NCI-H146 treated with DMSO at 0.1 percent for 48 hours (cell line): ENCODE measurements around the gene TNFRSF4.
"Not testable (repeated sequence)": the region's sequence is repeated elsewhere in the genome, so short reads cannot be mapped to it uniquely, and the experiment has no call there.

Experiments
- DNase-seq: peaks from one replicate; lab custom pipeline; 2025; ENCODE audit not compliant: unreplicated experiment; lab: John Stamatoyannopoulos, UW

Gene TNFRSF4

DNA sequence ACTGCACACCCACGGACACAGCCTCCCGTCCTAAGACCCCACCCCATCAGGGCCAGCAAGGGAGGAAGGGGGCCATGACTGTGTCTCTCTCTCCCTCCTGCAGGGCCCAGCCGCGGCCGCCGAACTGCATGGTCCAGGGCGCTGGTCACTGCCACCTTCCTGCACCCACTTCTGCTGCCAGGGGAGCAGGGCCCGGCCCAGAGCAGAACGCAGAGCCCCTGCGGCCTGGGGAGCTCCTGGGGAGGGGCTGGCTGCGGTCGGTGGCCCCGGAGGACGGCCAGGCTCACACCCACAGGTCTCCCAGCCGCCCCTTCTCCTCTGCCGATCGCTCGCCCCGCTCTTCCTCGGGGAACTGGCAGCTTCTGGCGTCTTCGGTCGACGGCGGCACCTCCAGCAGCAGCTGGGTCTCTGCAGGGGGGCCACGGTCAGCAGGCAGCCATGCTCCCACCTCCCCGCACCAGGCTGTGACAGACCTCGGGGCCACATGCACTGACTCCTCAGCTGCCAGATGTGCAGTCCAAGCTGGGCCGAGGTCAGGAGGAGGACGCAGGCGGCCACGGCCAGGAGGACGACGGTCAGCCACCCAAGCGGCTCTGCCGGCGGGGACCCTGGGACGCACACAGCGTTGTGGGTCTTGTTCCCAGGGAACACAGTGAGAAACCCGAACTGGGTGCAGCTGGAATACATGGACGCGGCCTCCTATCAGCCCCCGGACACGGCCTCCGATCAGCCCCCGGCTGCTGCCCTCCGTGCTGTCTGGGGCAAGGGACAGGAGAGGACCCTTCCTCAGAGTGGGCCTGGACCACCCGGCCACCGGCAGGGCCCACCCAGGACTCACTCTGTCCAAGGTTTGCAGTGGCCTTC, 10.2 kb downstream of the TNFRSF4 start:
- no peak for DNase-seq

DNA sequence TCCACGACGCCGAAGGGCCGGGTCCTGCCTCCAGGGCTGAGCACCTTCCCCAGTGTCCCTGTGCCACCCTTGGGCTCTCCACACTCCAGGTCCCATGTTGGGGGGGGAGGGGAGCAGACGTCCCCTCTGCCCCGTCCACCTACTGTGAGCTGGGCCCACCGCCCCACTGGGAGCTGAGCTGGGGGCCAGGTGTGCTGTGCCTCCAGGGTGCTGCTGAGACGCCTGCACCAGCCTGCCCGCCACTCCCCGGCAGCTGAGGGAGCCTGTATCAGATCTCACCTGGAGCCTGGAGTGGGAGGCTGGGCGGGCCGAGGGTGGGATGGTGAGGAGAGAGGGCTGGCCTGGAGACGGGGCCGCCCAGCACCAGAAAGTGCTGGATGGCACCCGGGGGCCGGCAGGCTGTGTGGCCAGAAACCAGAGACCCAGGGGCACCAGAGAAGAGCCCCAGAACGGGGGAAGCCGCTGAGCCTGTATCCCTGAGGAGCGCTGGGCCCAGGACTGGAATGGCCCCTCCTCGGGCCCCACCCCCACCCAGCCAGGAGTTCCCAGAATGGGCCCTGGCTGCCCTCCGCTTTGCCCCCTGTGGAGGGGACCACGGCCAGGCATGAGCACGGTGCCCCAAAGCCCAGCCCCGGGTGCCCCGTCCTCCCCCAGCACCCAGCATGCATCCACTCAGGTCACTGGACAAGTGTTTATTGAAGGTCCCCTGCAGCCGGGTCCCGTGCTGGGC, 11.0 kb downstream of the TNFRSF4 start:
- no peak for DNase-seq

DNA sequence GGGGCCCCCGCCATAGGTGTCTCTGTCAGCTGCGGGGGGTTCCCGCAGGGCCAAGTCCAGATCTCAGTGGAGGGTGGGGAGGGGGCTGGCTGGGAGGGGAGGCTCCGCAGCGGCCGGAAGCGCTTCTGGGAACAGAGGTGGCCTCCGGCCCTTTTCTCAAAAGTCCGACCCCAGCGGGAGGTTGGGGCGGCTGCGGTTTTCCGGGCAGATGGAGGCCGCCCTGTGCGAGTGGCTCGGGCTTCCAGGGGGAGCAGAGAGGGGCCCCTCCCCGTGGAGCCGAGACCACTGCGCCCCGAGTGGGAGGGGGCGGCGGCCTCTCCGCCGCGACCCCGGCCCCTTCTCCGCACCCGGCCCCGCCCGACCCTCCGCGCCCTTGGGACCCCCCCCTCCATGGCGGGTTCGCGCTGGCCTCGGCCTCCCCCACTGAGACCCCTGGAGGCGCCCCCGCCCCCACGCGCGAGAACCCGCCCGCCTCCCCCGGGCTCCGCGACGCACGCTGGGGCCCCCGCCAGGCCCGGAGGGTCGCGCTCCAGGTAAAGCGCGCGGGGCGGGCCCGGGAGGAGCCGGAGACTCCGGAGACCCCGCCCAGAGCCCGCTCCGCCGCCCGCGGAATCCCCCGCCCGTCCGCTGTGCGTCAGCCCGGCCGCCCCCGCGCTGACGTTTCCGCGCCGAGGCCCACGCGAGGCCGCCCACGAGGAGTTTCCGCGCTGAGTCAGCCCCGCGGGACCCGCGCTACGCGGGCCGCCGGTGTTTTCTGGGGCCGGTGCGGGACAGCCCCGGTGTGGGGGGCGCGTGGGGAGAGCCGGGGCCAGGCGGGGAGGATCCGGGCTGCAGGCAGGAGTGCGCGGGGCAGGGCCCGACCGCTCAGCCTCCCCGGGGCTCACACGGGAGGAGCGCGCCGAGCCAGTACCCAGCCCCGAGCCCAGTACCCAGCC, 12.8 kb downstream of the TNFRSF4 start:
- no peak for DNase-seq

DNA sequence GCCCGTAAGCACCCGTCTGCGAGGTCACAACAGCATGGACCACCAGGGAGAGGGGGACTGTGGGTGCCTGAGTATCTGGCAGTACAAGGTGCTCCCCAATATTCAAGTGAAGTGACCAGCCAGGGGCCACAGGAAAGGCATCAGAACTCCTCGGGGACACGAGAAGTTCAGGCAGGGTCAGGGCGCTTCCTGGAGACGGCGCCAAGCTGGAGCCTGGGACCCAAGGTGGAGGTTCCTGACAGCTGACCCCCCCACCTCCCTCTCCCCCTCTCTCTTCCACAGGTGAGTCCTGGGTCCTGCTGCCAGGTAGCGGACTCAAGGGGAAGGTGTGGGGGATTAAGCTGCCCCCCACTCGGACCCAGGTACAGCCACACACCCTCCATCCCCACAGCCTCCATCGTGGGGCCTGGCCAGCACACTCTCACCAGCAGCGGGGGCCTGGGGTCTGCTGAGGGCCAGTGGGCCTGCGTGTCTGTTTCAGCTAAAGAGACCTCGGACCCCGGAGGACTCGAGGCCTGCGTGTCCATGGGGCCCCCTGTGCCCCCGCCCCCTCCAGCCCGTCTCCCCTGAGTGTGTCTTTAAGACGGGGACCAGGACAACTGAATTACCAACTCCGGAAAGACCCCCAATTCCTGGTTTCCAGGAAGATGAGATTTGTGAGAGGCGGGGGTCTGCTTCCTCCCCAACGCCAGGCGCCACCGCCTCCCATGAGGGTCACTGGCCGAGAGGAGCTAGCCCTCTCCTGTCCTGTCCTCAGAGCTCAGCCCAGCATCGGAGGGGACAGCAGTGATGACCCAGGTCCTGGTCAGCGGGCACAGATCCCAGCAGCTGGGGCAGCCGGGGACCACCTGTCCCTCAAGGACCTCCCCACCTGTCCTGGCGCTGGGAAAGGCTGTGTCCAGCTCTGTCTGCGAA, 13.7 kb downstream of the TNFRSF4 start:
- DNase-seq, result no peak

DNA sequence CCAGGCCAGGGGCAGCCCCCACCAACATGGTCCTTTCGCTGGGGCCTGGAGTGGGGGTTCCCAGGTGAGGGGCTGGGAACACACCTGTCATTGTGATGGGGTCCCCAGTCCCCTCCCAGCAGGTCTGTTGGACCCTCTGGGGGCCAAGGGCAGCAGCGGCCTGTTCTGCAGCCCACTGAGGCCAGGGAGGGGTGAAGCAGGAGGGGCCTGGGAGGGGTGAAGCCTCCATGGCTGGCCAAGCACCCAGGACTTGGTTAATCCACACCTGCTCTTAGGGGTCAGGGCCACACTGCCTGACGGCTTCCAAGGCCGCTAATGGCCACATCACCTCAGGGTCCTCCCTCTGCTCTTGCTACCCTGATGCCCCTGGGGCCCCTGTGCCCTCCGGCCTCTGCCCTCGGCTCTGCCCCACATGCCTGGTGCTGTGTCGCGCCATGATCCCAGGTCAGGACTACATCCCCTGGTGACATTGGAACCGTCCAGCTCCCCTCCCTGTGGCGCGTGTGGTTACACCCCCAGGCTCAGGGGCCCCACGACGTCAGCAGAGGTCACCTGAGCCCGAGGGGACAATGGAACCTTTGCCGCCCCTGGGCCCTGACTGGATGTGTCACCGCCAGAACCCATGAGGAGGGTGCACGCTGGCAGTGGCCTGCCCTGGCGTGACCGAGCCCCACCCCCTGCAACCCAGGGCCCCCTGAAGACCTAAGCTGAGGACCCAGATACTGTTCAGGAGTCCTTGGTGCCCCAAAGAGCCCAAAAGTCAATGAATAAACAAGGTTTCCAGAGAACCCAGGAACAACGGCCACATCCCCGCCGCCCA, 14.6 kb downstream of the TNFRSF4 start:
- no peak for DNase-seq

DNA sequence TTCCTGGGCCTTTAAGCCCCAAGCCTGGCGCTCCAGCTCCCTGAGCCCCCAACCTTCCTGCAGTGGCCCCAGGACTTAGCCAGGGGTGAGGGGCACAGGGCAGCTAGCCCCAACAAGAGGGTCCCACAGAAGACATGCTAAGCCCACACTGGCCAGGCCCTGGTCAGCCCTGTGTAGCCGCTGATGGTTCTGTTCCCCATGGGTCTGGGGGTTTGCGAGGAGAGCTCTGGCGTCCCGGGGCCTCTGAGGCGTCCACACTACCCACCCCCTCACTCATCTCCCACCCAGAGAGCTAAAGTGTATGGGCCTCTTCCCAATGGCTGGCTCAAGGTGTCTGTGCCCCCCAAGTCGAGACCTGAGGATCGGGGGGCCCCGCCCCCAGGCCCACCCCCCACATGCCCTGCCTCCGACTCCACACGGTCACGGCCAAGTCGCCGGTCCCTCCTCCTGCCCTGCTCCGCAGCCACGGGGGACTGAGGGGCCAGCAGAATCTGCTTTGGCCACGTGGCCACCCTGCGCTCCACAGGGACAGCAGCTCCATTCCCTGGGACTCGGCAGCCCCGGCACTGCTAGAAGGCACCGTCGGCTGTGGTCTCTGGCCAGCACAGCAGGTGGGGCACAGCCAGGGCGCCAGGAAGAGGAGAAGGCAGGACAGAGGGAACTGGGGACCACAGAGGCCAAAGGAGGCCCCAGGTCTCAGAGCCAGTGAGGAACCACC, 15.4 kb downstream of the TNFRSF4 start:
- DNase-seq, result no peak

DNA sequence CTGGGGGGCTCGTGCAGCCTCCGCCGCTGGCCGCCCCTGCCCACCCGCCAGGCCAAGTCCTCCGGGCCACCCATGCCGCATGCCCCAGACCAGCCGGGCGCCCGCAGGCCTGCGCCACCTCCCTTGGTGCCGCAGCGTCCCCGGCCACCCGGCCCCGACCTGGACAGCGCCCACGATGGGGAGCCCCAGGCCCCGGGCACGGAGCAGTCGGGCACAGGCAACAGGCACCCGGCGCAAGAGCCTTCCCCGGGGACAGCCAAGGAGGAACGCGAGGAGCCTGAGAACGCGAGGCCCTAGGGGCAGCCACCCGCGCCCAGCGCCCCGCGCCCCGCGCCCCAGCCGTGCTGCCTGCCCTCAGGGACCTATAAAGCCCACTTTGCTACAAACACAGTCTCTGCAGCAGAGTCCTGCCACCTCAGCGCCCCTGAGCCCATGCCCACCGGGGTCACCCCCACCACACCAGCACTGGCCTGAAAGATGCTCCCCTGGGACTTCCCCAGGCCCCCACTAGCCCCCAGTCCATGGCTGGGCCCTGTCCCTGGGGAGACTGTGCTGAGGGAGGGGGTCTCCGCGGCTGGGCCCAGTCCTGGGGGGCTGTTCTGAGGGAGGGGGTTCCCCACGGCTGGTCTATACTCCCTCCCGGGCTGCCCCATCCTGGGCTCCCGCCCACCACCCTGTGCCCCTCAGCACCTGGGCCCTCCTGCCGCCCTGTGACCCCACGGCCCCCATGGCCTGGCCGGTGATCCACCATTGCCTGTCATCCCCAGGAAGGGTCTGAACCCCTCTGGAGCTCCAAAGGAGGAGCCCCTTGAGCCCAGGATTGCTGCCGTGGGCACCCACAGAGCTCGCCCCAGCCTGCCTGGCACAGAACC, 16.2 kb downstream of the TNFRSF4 start:
- no peak for DNase-seq

DNA sequence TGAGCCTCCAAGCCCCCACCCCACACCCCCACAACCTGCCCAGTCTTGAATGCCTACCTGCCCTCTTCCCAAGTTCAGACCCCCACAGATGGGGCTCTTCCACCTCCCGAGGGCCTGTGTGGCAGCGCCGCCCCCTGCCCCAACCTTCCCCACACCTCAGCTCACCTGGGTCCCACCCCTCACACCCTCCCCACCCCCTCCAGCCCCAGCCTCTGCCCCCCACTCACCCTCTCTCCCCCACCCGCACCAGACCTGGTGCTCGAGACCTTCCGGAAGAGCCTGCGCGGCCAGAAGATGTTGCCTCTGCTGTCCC, 16.8 kb downstream of the TNFRSF4 start:
- DNase-seq, result no peak

DNA sequence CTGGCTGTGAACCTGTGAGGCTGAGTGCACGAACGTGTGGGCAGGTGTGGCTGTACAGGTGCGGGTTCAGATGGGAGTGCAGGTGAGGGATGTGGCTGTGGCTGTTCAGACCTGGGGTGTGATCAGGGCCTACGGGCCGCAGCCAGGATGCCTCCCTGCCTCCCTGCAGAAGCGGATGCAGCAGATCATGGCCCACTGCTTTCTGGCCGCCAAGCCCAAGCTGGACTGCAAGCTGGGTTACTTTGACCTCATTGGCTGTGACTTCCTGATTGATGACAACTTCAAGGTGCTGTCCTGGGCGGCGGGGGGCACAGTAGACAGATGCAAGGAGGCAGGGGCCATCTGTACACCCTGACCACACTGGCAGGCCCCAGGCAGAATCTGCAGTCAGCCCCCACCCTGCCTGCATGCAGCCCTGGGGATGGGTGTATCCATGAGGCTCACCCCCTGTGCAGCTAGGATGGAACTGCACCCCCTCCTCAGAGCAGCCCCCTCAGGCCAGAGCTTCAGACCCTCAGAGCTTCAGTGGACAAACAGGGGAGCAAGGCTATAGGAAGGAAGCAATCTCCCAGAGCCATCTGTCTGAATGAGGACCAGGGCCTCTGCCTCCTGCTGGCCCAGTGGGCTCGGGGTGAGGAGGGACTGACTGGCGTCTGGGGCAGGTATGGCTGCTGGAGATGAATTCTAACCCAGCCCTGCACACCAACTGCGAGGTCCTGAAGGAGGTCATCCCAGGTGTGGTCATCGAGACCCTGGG, 17.3 kb downstream of the TNFRSF4 start:
- DNase-seq, result no peak

DNA sequence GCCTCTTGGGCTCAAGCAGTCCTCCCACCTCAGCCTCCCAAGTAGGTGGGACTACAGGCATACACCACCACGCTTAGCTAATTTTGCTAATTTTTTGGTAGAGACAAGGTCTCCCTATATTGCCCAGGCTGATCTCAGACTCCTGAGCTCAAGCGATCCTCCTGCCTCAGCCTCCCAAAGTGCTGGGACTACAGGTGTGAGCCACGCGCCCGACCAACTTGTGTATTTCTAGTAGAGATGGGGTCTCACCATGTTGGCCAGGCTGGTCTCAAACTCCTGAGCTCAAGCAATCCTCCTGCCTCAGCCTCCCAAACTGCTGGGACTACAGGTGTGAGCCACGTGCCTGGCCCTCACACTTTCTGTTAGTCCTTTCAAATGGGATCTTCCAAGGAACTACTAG, 18.2 kb downstream of the TNFRSF4 start:
- not testable (repeated sequence) for DNase-seq

DNA sequence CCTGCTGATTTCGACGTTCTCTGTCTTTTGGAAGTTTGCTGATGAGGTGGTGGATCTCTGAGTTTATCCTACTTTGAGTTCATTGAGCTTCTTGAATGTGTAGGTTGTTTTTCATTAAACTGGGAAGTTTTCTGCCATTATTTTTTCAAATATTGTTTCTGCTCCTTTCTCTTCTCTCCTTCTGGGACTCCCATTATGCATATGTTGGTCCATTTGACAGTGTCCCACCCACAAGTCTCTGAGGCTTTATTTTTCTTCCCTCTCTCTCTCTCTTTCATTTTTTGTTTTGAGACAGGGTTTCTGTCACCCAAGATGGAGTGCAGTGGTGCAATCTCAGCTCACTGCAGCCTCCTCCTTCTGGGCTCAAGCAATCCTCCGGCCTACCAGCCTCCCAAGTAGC, 19.2 kb downstream of the TNFRSF4 start:
- no peak for DNase-seq

DNA sequence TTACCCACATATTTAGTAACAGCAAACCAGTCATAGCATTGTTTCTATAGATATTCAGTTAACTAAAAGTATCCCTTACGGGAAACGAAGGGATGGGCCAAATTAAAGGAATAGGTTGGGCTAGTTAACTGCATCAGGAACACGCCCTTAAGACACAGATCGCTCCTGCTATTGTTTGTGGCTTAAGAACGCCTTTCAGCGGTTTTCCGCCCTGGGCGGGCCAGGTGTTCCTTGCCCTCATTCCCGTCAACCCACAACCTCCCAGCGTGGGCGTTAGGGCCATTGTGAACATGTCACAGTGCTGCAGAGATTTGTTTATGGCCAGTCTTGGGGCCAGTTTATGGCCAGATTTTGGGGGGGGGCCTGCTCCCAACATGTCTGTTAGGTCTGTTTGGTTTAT, 22.2 kb downstream of the TNFRSF4 start:
- no peak for DNase-seq

DNA sequence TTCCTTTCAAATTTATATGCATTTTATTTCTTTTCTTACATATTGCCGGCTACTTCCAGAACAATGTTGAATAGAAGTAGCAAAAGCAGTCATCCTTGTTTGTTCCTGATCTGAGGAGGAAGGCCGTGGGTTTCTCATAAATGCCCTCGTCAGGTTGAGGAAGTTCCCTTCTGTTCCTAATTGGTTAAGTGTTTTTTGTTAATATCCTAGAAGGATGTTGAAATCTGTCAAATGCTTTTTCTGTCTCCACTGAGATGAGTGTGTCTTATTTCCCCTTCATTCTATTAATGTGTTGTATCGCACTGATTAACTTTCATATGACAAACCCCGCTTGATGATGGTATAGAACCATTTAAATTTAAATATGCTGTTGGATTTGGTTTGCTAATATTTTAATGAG, 24.8 kb downstream of the TNFRSF4 start:
- DNase-seq, result no peak

DNA sequence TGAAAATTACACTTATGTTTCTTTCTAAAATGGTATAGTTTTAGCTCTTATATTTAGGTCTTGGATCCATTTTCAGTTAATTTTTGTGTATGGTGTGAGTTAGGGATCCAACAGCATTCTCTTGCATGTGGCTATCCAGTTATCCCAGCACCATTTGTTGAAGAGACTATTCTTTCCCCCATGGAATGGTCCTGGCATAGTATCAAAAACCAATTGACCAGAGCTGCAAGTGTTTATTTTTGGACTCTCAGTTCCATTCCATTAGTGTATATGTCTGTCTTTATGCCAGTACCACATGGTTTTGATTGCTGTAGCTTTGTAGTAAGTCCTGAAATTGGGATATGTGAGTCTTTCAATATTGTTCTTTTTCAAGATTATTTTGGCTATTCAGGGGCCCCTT, 26.0 kb downstream of the TNFRSF4 start:
- no peak for DNase-seq

DNA sequence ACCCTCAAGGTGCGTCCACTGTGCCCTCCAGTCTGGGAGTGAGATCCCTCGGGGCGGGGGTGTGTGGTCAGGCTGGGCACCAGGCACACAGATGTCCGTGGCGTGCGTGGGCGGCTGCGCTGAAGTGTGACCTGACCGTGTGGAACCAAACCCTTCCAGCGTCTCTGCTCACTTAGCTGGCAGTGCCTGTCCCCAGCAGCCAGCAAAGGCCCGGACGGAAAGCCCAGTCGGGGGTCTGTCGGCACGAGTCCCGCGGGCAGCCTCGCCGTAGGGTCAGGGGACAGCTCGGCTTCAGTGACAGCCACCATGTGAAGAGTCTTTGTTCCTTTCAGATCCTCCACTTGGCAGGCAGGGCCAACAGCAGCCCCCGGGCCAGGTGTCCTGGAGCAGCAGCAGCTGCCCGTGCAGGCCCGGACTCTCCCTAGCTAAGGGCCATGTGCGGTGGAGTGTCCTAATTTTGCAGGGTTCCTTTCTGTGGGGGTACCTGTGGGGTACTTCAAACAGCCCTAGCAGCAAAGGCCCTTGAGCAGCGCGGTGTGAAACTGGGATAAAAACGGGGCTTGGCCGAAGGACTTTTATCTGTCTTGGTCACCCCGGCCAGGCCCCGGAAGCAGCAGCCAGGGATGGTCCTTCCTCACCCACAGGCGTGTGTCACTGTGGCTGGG, 28.7 kb downstream of the TNFRSF4 start:
- DNase-seq, result no peak

DNA sequence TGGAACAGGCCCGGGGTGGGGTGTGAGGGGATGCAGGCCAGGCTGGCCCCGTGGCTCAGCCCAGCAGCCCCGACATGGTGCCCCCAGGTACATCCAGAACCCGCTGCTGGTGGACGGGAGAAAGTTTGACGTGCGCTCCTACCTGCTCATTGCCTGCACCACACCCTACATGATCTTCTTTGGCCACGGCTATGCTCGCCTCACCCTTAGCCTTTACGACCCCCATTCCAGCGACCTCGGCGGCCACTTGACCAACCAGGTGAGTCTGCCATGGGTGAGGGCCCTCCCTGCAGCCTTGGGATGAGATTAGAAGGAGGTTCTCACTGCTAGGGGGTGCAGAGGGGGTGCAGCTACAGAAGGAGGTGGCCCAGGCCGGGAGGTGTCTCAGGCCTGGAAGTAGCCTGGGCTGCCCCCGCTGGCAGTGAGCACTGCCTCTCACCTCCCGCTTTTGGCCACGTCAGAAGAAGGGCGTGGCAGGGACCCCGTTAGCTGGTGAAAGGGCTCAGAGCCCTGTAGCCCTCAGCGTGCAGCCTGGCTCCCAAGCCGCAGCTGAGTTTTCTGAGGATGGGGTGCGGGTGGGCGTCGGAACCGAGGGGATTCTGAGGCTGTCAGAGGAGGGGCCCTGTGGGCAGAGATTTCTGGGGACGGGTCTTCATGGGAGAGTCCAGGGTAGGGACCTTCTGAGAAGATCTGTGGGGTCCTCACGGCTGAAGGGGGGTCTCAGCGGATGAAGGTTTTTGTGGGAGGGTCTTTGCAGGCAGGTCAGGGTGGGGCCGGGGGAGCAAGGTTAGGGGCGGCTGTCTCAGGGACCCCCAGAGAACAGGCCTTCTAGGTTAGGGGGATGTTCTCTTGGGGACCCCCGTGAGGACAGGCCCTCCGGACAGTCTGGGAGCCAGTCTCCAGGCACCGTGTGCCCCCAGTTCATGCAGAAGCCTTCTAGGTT, 29.8 kb downstream of the TNFRSF4 start:
- no peak for DNase-seq
